Activated B cell treated with CpG ODN at 0.5 μM for 24 hours (primary cell): Measurements from ENCODE around the gene NYAP2. TPM values are rescaled to one million over a fixed set of nuclear protein-coding genes. Genes with fewer than 3 reads are reported as not detected.

Experiments used
- ATAC-seq: fragments of 200-7000 bp; cut with Tn5 transposase; one replicate; pipeline ENCODE4 v1.10.0; 2021; ENCODE audit warnings: low read depth, mild to moderate bottlenecking, moderate library complexity
- CTCF ChIA-PET: fragments of 350-600 bp; sonication (Branson Sonifier 250); formaldehyde crosslinking; loops from one replicate; lab custom pipeline; 2021; ENCODE audit warnings: antibody characterized with exemption; lab: Charles Lee
- POLR2A ChIA-PET: fragments of 350-600 bp; sonication (Branson Sonifier 250); formaldehyde crosslinking; loops from one replicate; lab custom pipeline; 2021; ENCODE audit warnings: antibody characterized with exemption; lab: Charles Lee
- DNase-seq: peaks from one replicate; pipeline ENCODE4 v3.0.0; 2022
- H3K27ac Mint-ChIP-seq: one replicate; pipeline ENCODE4 v1.8.0; 2020; ENCODE audit warnings: mixed read lengths
- H3K27me3 Mint-ChIP-seq: one replicate; pipeline ENCODE4 v1.8.0; 2021; ENCODE audit warnings: mixed read lengths
- H3K36me3 Mint-ChIP-seq: one replicate; pipeline ENCODE4 v1.8.0; 2021; ENCODE audit warnings: low read depth, mixed read lengths
- H3K4me1 Mint-ChIP-seq: one replicate; pipeline ENCODE4 v1.8.0; 2021; ENCODE audit warnings: mixed read lengths
- H3K4me3 Mint-ChIP-seq: one replicate; pipeline ENCODE4 v1.8.0; 2020; ENCODE audit warnings: mild to moderate bottlenecking, mixed read lengths
- H3K9me3 Mint-ChIP-seq: one replicate; pipeline ENCODE4 v1.8.0; 2020; ENCODE audit warnings: mixed read lengths
- CTCF ChIP-seq: fragments of 200-600 bp; IDR thresholded peaks from one replicate; pipeline ENCODE4 v1.8.0; 2022; ENCODE audit warnings: antibody characterized with exemption, mild to moderate bottlenecking
- intact Hi-C: fragments of 100-400 bp; cut with micrococcal nuclease; formaldehyde crosslinking; loops from one replicate; pipeline ENCODE4 v1.15.1; 2024
- total RNA-seq: library from RNA; stranded (reverse); gene quantifications from 2 replicates; pipeline ENCODE4 v1.2.3, GENCODE V29; 2022

NYAP2 gene
- total RNA-seq, 1 donor from 2014 or later: 0.07 TPM

GRCh38 chr2:225434014-225434413 is 34.5 kb downstream of the NYAP2 start:
- Mint-ChIP-seq H3K27ac (no peak overlapping the region), H3K9me3 (no peaks in the 10 kb centered on the region), H3K4me1 (no peaks in the 10 kb centered on the region), H3K4me3 (no peak overlapping the region), H3K36me3 (no peaks in the 10 kb centered on the region), H3K27me3 (no peaks in the 10 kb centered on the region)
- DNase-seq (no peak), ATAC-seq (no peak)
- ChIA-PET CTCF (no interaction called here), POLR2A (no interaction called here)
- no peak for TF ChIP-seq CTCF
- intact Hi-C loops: no loop called here

GRCh38 chr2:225437319-225437718 is 37.8 kb downstream of the NYAP2 start:
- Mint-ChIP-seq H3K27me3 (no peaks in the 10 kb centered on the region), H3K27ac (no peak overlapping the region), H3K9me3 (no peaks in the 10 kb centered on the region), H3K36me3 (no peaks in the 10 kb centered on the region), H3K4me3 (no peak overlapping the region), H3K4me1 (no peaks in the 10 kb centered on the region)
- ChIA-PET CTCF (no interaction called here), POLR2A (no interaction called here)
- intact Hi-C loops: no loop called here
- ATAC-seq: no peak
- TF ChIP-seq CTCF: no peak
- DNase-seq: no peak

- H3K4me1 Mint-ChIP-seq: no peaks in the 10 kb centered on the region
- no peaks in the 10 kb centered on the region for H3K27me3 Mint-ChIP-seq
- no peak overlapping the region for H3K4me3 Mint-ChIP-seq
- no peak for ATAC-seq
- no peaks in the 10 kb centered on the region for H3K36me3 Mint-ChIP-seq
- ChIA-PET CTCF (no interaction called here), POLR2A (no interaction called here)
- H3K9me3 Mint-ChIP-seq: no peaks in the 10 kb centered on the region
- no peak overlapping the region for H3K27ac Mint-ChIP-seq
- no peak for DNase-seq
- intact Hi-C loops: no loop called here
- no peak for TF ChIP-seq CTCF
These were observed 38.7 kb downstream of the NYAP2 start for GRCh38 chr2:225438248-225438647.

GRCh38 chr2:225452677-225453076 is 53.2 kb downstream of the NYAP2 start:
- no peak overlapping the region for H3K27ac Mint-ChIP-seq
- TF ChIP-seq CTCF: no peak
- ChIA-PET CTCF (no interaction called here), POLR2A (no interaction called here)
- H3K4me1 Mint-ChIP-seq: no peaks in the 10 kb centered on the region
- no peak overlapping the region for H3K4me3 Mint-ChIP-seq
- ATAC-seq (no peak), DNase-seq (no peak)
- no peaks in the 10 kb centered on the region for H3K9me3 Mint-ChIP-seq
- peaks cover 2% of the 10 kb centered on the region for H3K27me3 Mint-ChIP-seq
- intact Hi-C loops: no loop called here
- H3K36me3 Mint-ChIP-seq: no peaks in the 10 kb centered on the region

- ChIA-PET CTCF (no interaction called here), POLR2A (no interaction called here)
- intact Hi-C loops: no loop called here
- Mint-ChIP-seq H3K27ac (no peak overlapping the region), H3K9me3 (no peaks in the 10 kb centered on the region), H3K36me3 (no peaks in the 10 kb centered on the region), H3K27me3 (peaks cover 2% of the 10 kb centered on the region), H3K4me1 (no peaks in the 10 kb centered on the region), H3K4me3 (no peak overlapping the region)
- no peak for DNase-seq
- no peak for TF ChIP-seq CTCF
- no peak for ATAC-seq
These were observed 54.9 kb downstream of the NYAP2 start for GRCh38 chr2:225454412-225454811.
